GM12878 (cell line): ENCODE measurements around the gene HEYL. TPM values are rescaled to one million over a fixed set of nuclear protein-coding genes. Genes with fewer than 3 reads are reported as not detected.

Source experiments
- ATAC-seq: fragments of 200-7000 bp; cut with Tn5 transposase; 3 replicates; pipeline ENCODE4 v1.9.1; 2020; ENCODE audit warnings: mild to moderate bottlenecking, moderate library complexity
- BruUV-seq: library from RNA; stranded (reverse); fragments of 400-500 nt; replicated peaks from 2 replicates; lab custom pipeline; 2021; lab: Mats Ljungman, UMichigan
- CTCF ChIA-PET: fragments of 300-600 bp; sonication (Branson Sonifier 250); formaldehyde crosslinking; extraction: SDS; loops from one replicate; lab custom pipeline; 2021; ENCODE audit warnings: inconsistent platforms; lab: Yijun Ruan, JAX
- POLR2A ChIA-PET: fragments of 350-600 bp; formaldehyde crosslinking; extraction: SDS; loops from one replicate; lab custom pipeline; 2021; ENCODE audit warnings: inconsistent platforms; lab: Charles Lee
- RAD21 ChIA-PET: fragments of 300-600 bp; sonication (Branson Sonifier 250); formaldehyde crosslinking; loops from one replicate; lab custom pipeline; 2023; ENCODE audit warnings: antibody characterized with exemption; ENCODE audit not compliant: unreplicated experiment; lab: Charles Lee
- SMC1A ChIA-PET: fragments of 300-600 bp; sonication (Branson Sonifier 250); formaldehyde crosslinking; loops from one replicate; lab custom pipeline; 2023; ENCODE audit not compliant: unreplicated experiment, uncharacterized antibody; lab: Charles Lee
- DNase-seq: peaks from one replicate; pipeline ENCODE4 v3.0.0-alpha.2; 2011; ENCODE audit warnings: low read depth, low spot score
- FAIRE-seq: peaks from 3 replicates; lab custom pipeline; 2011; peaks lifted over from hg19 to GRCh38; lab: Jason Lieb, UNC
- H2AFZ ChIP-seq: 2 replicates; pipeline ENCODE4 v1.6.0; 2011; ENCODE audit warnings: low read depth, low read length, control low read depth; ENCODE audit not compliant: control insufficient read depth
- H3K27ac ChIP-seq: 2 replicates; pipeline ENCODE4 v1.5.1; 2011; ENCODE audit warnings: control low read depth; ENCODE audit not compliant: control insufficient read depth, insufficient read depth
- H3K27me3 ChIP-seq, 2 experiments: replicated peaks in 1 of 2; 2 replicates each; pipeline versions ENCODE4 v1.6.0 to v1.6.1; 2011; ENCODE audit warnings: low read length in 1 of 2; ENCODE audit not compliant: control insufficient read depth in 2 of 2, insufficient read depth in 2 of 2
- H3K36me3 ChIP-seq, 2 experiments: 2 replicates each; pipeline ENCODE4 v1.5.1; 2011; ENCODE audit warnings: low read length in 1 of 2; ENCODE audit not compliant: control insufficient read depth in 2 of 2, insufficient read depth in 2 of 2
- H3K4me1 ChIP-seq: 2 replicates; pipeline ENCODE4 v1.6.1; 2011; ENCODE audit warnings: mild to moderate bottlenecking, low read length, moderate library complexity, mixed read lengths; ENCODE audit not compliant: control insufficient read depth, insufficient read depth
- H3K4me2 ChIP-seq: 2 replicates; pipeline ENCODE4 v1.6.0; 2011; ENCODE audit warnings: control low read depth; ENCODE audit not compliant: control insufficient read depth, insufficient read depth
- H3K4me3 ChIP-seq: fragments of 200-600 bp; sonication (generic); 2 replicates; pipeline ENCODE4 v1.5.1; 2016
- H3K79me2 ChIP-seq: 2 replicates; pipeline ENCODE4 v1.6.0; 2011; ENCODE audit warnings: low read length; ENCODE audit not compliant: control insufficient read depth, insufficient read depth
- H3K9ac ChIP-seq: 2 replicates; pipeline ENCODE4 v1.8.0; 2011; ENCODE audit warnings: low read length, control low read depth, mixed read lengths; ENCODE audit not compliant: control insufficient read depth, insufficient read depth
- H3K9me3 ChIP-seq: replicated peaks from 3 replicates; pipeline ENCODE4 v1.5.1; 2011; ENCODE audit warnings: mild to moderate bottlenecking, low read length; ENCODE audit not compliant: control insufficient read depth, insufficient read depth
- H4K20me1 ChIP-seq: 2 replicates; pipeline ENCODE4 v1.6.0; 2011; ENCODE audit not compliant: control insufficient read depth, insufficient read depth
- EED ChIP-seq: sonication (generic); IDR thresholded peaks from 2 replicates; pipeline ENCODE4 v1.6.1; 2016; ENCODE audit warnings: antibody characterized with exemption, low read depth
- JUNB ChIP-seq: IDR thresholded peaks from 2 replicates; pipeline ENCODE4 v1.6.1; 2016; ENCODE audit warnings: antibody characterized with exemption, mild to moderate bottlenecking
- NR2F1 ChIP-seq: fragments of 450-650 bp; conservative IDR thresholded peaks from 2 replicates; pipeline ENCODE4 v1.6.1; 2017; ENCODE audit warnings: mild to moderate bottlenecking
- RB1 ChIP-seq: fragments of 450-650 bp; formaldehyde crosslinking; IDR thresholded peaks from 2 replicates; pipeline ENCODE4 v1.6.1; 2017; ENCODE audit warnings: mild to moderate bottlenecking, borderline replicate concordance
- TBL1XR1 ChIP-seq: IDR thresholded peaks from 2 replicates; pipeline ENCODE4 v1.6.1; 2012; ENCODE audit warnings: low read depth, low read length, improper control_type of control experiment
- WGBS: methylation state at CpG from one replicate; pipeline ENCODE4 v1.1.6; 2016; ENCODE audit warnings: low lambda C conversion rate; ENCODE audit not compliant: insufficient replicate concordance, insufficient coverage; ENCODE audit errors: missing lambda C conversion rate; 5-methylcytosine and 5-hydroxymethylcytosine counted together
- in situ Hi-C: fragments of 300-500 bp; cut with MboI; formaldehyde crosslinking; loops from 9 replicates; pipeline ENCODE4 v1.14.3; 2018; ENCODE audit warnings: mixed read lengths
- intact Hi-C: fragments of 100-400 bp; cut with micrococcal nuclease; formaldehyde crosslinking; loops from one replicate; pipeline ENCODE4 v1.14.2; 2022; ENCODE audit not compliant: unreplicated experiment
- polyA plus RNA-seq, 11 experiments: library from polyadenylated mRNA; depleted of rRNA in 4 of 11; unstranded in 6 of 11; stranded (reverse) in 5 of 11; fragments of >200 nt; fragmentation: Nextera tagmentation in 4 of 11; fragmentation: Illumina TruSeq in 1 of 11; extraction: Ambion mirVana in 4 of 11; extraction: Trizol in 1 of 11; gene quantifications; 1 replicate in 1 of 11; 2 replicates in 10 of 11; pipeline versions ENCODE4 v1.2.1 to v1.2.3, GENCODE V29; 2011 to 2016; ENCODE audit warnings: inconsistent platforms in 2 of 11, missing spikeins in 2 of 11, low read depth in 1 of 11
- total RNA-seq, 4 experiments: library from RNA; depleted of rRNA in 3 of 4; stranded (reverse); fragments of >200 nt in 3 of 4; fragmentation: Illumina TruSeq in 1 of 4; extraction: Trizol in 1 of 4; gene quantifications; 2 replicates each; pipeline versions ENCODE4 v1.2.1 to v1.2.3, GENCODE V29; 2013 to 2021

Gene HEYL
- total and polyA plus RNA-seq, 10 of the 15 experiments (the other 5 are each of a cell fraction or from before 2014, with no cell fraction given): under 0.01 to 0.04 TPM; not detected in 8

DNA sequence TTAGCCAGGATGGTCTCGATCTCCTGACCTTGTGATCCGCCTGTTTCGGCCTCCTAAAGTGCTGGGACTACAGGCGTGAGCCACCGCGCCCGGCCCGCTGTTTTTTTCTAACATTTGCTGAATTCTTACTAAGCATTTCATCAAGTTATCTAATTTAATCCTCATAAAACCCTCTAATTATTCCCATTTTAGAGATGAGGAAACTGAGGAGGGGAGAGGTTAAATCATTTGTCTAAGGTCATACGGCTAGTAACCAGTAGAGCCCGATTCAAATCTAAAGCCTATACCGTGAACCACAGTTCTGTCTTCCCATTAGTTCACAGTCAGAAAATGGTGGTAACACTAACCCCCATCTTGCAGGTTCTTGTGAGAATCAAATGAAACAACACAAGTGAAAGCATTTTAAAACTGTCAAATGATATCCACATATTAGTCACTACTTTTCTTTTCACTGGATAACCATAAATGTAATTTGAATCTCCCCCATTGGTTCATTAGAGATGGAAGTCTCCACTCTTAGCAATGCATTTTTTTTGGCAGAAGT, 10.6 kb downstream of the HEYL start:
- no peaks in the 10 kb centered on the region for H4K20me1 ChIP-seq
- SMC1A ChIA-PET: no interaction called here
- in situ Hi-C loops: no loop called here
- peak; percentile 23 for FAIRE-seq
- H3K27ac ChIP-seq: no peak overlapping the region
- no peak overlapping the region for H3K4me2 ChIP-seq
- DNase-seq: no peak
- intact Hi-C loops: no loop called here
- no peak for ATAC-seq
- no peaks in the 10 kb centered on the region for H3K9me3 ChIP-seq
- H3K36me3 ChIP-seq: no peaks in the 10 kb centered on the region
- H3K27me3 ChIP-seq: peaks cover 0 to 2% of the 10 kb centered on the region in 2 experiments; a peak in 2 of 4 replicates
- POLR2A ChIA-PET: interaction anchor here (0.5 kb wide), 1 partner anchor 528 kb away, joined by 3 read pairs; no protein-coding TSS in a partner anchor
- BruUV-seq: no TSS peak
- TF ChIP-seq TBL1XR1: no peak
- no peak for TF ChIP-seq RB1
- no peak for TF ChIP-seq EED
- TF ChIP-seq JUNB: 0 out of 2 replicates have a peak, but pooled peaks have one; percentile 10
- TF ChIP-seq, all 136 proteins: peak for 1
- Histone ChIP-seq H3K4me3 (no peak overlapping the region), H3K79me2 (no peaks in the 10 kb centered on the region), H3K4me1 (peaks cover 3% of the 10 kb centered on the region; the same call in 1 of the 2 replicates), H2AFZ (no peak overlapping the region), H3K9ac (no peak overlapping the region)
- ChIA-PET CTCF (interaction anchor here (3.3 kb wide), 1 partner anchor 29 kb away, joined by 14 read pairs; no protein-coding TSS in a partner anchor), RAD21 (no interaction called here)
- 68% methylated on average over 11 of the region's 11 CpGs for WGBS

DNA sequence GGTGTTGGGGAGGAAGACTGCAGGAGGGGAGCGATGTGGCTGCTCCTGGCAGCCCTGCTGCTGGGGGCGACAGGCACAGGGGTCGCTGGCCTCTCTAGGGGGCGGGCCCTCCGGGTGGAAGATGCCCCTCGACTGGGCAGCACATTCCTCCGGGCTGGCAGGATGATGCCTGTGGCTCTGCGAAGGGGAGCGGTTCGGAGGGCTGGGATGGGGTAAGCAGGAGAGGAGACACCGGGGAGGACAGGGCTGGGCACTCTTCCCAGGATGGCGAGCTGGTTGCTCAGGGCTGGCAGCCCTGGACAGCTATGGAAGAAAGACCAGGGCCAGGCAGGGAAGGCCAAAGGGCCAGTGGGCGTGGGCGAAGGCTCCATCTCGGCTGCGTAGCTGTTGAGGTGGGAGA, 12.8 kb downstream of the HEYL start:
- RAD21 ChIA-PET: no interaction called here
- ATAC-seq: no peak

More for the DNA sequence above, 12.8 kb downstream of the HEYL start:
- BruUV-seq: no TSS peak
- Histone ChIP-seq H3K79me2 (no peaks in the 10 kb centered on the region), H3K27me3 (peaks cover 2% of the 10 kb centered on the region in 2 experiments; a peak in 3 of 4 replicates), H3K9ac (no peak overlapping the region), H2AFZ (no peak overlapping the region), H4K20me1 (no peaks in the 10 kb centered on the region), H3K4me3 (no peak overlapping the region), H3K36me3 (no peaks in the 10 kb centered on the region), H3K4me1 (peaks cover 1% of the 10 kb centered on the region; the same call in 1 of the 2 replicates), H3K9me3 (no peaks in the 10 kb centered on the region), H3K27ac (no peak overlapping the region), H3K4me2 (no peak overlapping the region)
- POLR2A ChIA-PET: interaction anchor here (0.5 kb wide), 1 partner anchor 150 kb away, joined by 4 read pairs; no protein-coding TSS in a partner anchor
- intact Hi-C loops: no loop called here
- DNase-seq: no peak
- in situ Hi-C loops: no loop called here
- TF ChIP-seq NR2F1: no peak
- WGBS: 56% methylated on average over 16 of the region's 16 CpGs
- SMC1A ChIA-PET: no interaction called here
- no peak for FAIRE-seq
- CTCF ChIA-PET: interaction anchor here (1.6 kb wide), 1 partner anchor 31 kb away, joined by 3 read pairs; no protein-coding TSS in a partner anchor
